KOPT-K1 (cell line): Measurements from ENCODE around the gene PLEKHA1.

Experiments used
- H3K27ac ChIP-seq: fragments of 200-600 bp; sonication (generic); 2 replicates; pipeline ENCODE4 v1.5.1; 2016; ENCODE audit warnings: antibody characterized with exemption, mild to moderate bottlenecking, low read depth, low read length; ENCODE audit not compliant: poor library complexity, severe bottlenecking
- H3K36me3 ChIP-seq: fragments of 200-600 bp; sonication (generic); 2 replicates; pipeline ENCODE4 v1.5.1; 2017; ENCODE audit warnings: antibody characterized with exemption, mild to moderate bottlenecking, low read length, moderate library complexity; ENCODE audit not compliant: insufficient read depth
- H3K9me3 ChIP-seq: fragments of 200-600 bp; sonication (generic); 2 replicates; pipeline ENCODE4 v1.5.1; 2017; ENCODE audit warnings: antibody characterized with exemption, low read length, mild to moderate bottlenecking; ENCODE audit not compliant: insufficient read depth, poor library complexity, severe bottlenecking

PLEKHA1 gene

GRCh38 chr10:122361046-122361445, 13.5 kb upstream of the PLEKHA1 start:
- no peaks in the 10 kb centered on the region for H3K36me3 ChIP-seq
- H3K27ac ChIP-seq = no peak overlapping the region
- peaks cover 4% of the 10 kb centered on the region for H3K9me3 ChIP-seq

GRCh38 chr10:122362031-122362592, 12.4 kb upstream of the PLEKHA1 start:
- H3K27ac ChIP-seq = no peak overlapping the region
- H3K36me3 ChIP-seq = no peaks in the 10 kb centered on the region
- peaks cover 4% of the 10 kb centered on the region for H3K9me3 ChIP-seq

GRCh38 chr10:122362621-122363020, 11.9 kb upstream of the PLEKHA1 start:
- Histone ChIP-seq H3K36me3 (no peaks in the 10 kb centered on the region), H3K9me3 (peaks cover 8% of the 10 kb centered on the region), H3K27ac (no peak overlapping the region)

- Histone ChIP-seq H3K36me3 (no peaks in the 10 kb centered on the region), H3K27ac (no peak overlapping the region), H3K9me3 (peaks cover 4% of the 10 kb centered on the region)
These were observed 11.2 kb upstream of the PLEKHA1 start for GRCh38 chr10:122363311-122363710.

GRCh38 chr10:122363722-122364463, 10.6 kb upstream of the PLEKHA1 start:
- Histone ChIP-seq H3K9me3 (peaks cover 4% of the 10 kb centered on the region), H3K27ac (no peak overlapping the region), H3K36me3 (no peaks in the 10 kb centered on the region)

GRCh38 chr10:122368502-122369254, 5.8 kb upstream of the PLEKHA1 start:
- H3K27ac ChIP-seq = no peak overlapping the region
- H3K9me3 ChIP-seq = peaks cover 4% of the 10 kb centered on the region
- H3K36me3 ChIP-seq = no peaks in the 10 kb centered on the region

GRCh38 chr10:122373108-122373507, 1.4 kb upstream of the PLEKHA1 start:
- no peak overlapping the region for H3K27ac ChIP-seq
- no peaks in the 10 kb centered on the region for H3K36me3 ChIP-seq

GRCh38 chr10:122373721-122374120, 787 bp upstream of the PLEKHA1 start:
- no peak overlapping the region for H3K27ac ChIP-seq
- no peaks in the 10 kb centered on the region for H3K36me3 ChIP-seq
- no peaks in the 10 kb centered on the region for H3K9me3 ChIP-seq

More at GRCh38 chr10:122373108-122373507, 1.4 kb upstream of the PLEKHA1 start:
- H3K9me3 ChIP-seq = no peaks in the 10 kb centered on the region

GRCh38 chr10:122374859-122375678, 561 bp downstream of the PLEKHA1 start:
- H3K36me3 ChIP-seq = no peaks in the 10 kb centered on the region
- H3K27ac ChIP-seq = no peak overlapping the region
- H3K9me3 ChIP-seq = no peaks in the 10 kb centered on the region

- no peaks in the 10 kb centered on the region for H3K36me3 ChIP-seq
- no peak overlapping the region for H3K27ac ChIP-seq
- H3K9me3 ChIP-seq = no peaks in the 10 kb centered on the region
These were observed 1.2 kb downstream of the PLEKHA1 start for GRCh38 chr10:122375679-122376160.

- H3K27ac ChIP-seq = no peak overlapping the region
- no peaks in the 10 kb centered on the region for H3K9me3 ChIP-seq
These were observed 2.0 kb downstream of the PLEKHA1 start for GRCh38 chr10:122376364-122376961.

GRCh38 chr10:122379041-122379440, 4.5 kb downstream of the PLEKHA1 start:
- Histone ChIP-seq H3K9me3 (no peaks in the 10 kb centered on the region), H3K36me3 (no peaks in the 10 kb centered on the region), H3K27ac (no peak overlapping the region)

More at GRCh38 chr10:122376364-122376961, 2.0 kb downstream of the PLEKHA1 start:
- H3K36me3 ChIP-seq = no peaks in the 10 kb centered on the region

GRCh38 chr10:122379537-122379936, 5.0 kb downstream of the PLEKHA1 start:
- Histone ChIP-seq H3K27ac (no peak overlapping the region), H3K36me3 (no peaks in the 10 kb centered on the region), H3K9me3 (no peaks in the 10 kb centered on the region)

GRCh38 chr10:122380703-122381102, 6.2 kb downstream of the PLEKHA1 start:
- H3K36me3 ChIP-seq = no peaks in the 10 kb centered on the region
- H3K9me3 ChIP-seq = no peaks in the 10 kb centered on the region
- no peak overlapping the region for H3K27ac ChIP-seq
